GM18907 (cell line): ENCODE measurements around the gene ASIC2.
"Not testable (repeated sequence)": the region's sequence is repeated elsewhere in the genome, so short reads cannot be mapped to it uniquely, and the experiment has no call there.

Experiments used
- ATAC-seq: cut with Tn5 transposase; IDR thresholded peaks from one replicate; pipeline ENCODE4 v1.9.1; 2021; ENCODE audit warnings: mild to moderate bottlenecking, moderate library complexity; ENCODE audit not compliant: unreplicated experiment

The ASIC2 gene

DNA sequence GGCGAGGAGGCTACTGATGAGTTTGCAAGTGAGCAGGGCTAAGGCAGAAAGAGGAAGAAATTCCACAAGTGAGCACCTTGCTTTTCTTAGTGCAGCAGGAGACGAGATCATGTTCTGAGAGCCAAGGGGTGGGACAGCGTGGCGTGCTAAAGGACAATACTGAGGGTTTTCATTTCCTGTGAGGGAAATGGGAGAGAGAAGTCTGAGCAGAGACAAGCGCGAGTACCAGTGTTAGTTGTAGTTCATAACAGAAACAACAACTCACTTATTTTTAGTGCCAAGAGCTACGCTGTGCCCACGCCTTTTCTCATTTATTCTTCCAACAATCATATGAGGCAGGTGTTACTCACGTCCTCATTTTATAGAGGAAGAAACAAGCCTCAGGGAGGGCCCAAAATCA, 299.1 kb downstream of the ASIC2 start:
- ATAC-seq: no peak

- ATAC-seq: no peak
Observed at GRCh38 chr17:32992321-32993033, 300.6 kb downstream of the ASIC2 start.

DNA sequence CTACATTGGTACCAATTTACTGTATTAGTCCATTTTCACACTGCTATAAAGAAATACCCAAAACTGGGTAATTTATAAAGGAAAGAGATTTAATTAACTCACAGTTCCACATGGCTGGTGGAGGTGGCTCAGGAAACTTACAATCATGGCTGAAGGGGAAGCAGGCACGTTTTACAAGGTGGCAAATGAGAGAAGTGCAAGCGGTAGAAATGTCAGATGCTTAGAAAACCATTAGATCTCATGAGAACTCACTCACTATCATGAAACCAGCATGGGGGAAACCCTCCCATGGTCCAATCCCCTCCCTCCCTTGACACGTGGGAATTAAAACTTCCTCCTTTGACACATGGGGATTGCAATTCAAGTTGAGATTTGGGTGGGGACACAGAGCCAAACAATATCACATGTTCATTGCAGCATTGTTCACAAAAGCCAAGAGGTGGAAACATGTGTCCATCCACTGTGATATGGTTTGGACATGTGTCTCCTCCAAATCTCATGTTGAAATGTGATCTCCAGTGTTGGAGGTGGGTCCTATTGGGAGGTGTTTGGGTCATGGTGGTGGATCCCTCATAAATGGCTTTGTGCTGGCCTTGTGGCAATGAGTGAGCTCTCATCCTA, 304.5 kb downstream of the ASIC2 start:
- ATAC-seq: no peak

- ATAC-seq: not testable (repeated sequence)
Observed at GRCh38 chr17:32987868-32988267, 305.2 kb downstream of the ASIC2 start.

GRCh38 chr17:32987453-32987805, 305.7 kb downstream of the ASIC2 start:
- ATAC-seq: not testable (repeated sequence)

DNA sequence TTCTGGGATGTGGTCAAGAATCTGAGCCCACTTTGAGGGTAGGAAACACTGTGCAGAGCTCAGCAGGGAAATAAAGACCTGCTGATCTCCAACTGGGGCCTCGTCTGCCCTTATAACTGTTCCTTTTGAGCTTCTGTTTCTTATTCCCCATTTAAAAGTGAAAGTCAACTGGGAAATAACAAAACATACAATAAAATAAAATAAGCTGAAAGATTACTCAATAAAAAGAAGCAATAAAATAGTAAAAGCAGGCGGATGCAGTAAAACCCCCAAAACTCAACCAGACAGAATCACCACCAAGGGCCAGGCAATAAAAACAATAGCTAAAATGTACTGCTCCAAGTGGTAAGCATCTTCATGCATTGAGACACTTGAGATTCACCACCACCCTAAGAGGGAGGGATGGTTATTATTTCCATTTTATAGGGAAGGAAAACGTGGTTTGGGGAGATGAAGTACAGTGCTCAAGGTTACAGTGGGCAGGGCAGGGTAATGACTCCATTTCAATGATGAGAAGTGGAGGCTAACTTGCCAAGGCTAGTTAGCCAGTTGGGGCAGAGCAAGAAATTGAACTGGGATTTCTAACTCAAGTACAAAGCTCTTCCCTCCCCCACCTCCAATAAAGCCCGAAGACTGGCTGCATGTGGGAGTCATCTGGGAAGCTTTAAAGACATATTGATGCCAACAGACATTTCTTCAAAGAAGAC, 307.9 kb downstream of the ASIC2 start:
- ATAC-seq: no peak

DNA sequence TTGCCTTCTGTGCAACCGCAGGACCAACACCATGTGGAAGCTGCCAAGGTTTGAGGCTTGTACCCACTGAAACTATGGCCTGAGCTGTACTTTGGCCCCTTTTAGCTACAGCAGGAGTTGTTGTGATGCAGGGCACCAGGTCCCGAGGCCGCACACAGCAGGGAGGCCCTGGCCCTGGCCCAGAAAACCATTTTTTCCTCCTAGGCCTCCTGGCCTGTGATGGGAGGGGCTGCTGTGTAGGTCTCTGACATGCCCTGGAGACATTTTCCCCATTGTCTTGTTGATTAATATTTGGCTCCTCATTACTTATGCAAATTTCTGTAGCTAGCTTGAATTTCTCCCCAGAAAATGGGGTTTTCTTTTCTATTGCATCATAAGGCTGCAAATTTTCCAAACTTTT, 311.5 kb downstream of the ASIC2 start:
- ATAC-seq: not testable (repeated sequence)

GRCh38 chr17:32980230-32980629, 312.9 kb downstream of the ASIC2 start:
- no peak for ATAC-seq

DNA sequence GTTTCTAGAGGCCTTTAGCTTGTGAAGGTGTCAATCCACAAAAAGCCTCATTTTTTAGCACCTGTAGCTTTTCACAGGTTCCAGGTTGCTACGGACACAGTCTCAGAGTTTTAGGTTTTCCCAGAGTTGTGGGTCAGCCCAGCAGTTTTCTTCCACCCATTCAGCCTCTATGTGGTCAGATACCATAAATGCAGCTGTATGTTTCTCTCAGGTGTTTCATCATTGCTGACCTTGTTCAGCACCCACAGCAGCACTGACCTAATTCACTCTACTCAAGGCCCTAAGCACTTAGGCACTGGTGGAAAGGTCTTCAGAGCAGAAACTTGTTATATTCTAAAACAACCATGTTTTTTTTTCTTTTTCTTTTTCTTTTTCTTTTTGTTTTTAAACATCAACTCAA, 316.5 kb downstream of the ASIC2 start:
- no peak for ATAC-seq

DNA sequence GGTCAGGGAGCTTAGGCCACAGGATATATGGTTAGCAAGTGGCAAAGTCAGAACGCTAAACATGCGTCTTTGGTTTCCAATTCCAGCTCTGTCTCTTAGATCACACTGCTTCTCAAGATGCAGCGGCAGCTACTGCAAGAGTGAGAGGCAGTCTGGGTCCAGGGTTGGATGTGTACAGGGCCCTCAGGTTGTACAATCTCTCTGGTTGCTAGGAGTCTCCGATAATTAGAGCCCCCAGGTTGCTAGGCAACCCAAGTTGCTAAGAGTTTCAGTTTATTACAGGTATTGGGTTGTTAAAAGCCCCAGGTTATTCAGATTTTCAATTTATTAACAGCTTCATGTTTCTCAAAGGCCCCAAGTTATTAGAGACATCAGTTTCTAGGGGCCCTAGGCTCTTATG, 317.0 kb downstream of the ASIC2 start:
- no peak for ATAC-seq

DNA sequence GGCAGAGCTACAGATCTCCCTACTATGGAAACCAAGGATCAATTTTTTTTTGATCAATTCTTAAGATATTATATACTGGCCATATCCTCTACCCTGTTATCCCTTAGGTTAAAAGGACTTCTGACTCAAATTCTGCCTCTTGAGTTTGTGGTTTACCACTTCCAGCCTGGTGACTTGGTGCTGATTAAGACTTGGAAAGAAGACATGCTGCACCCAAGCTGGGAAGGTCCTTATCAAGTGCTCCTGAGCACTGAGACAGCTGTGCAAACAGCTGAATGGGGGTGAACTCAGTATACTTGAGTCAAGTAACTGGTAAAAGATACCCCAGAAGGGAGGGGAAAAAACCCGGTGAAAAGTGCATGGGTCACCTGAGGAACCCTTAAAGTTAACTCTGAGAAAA, 321.9 kb downstream of the ASIC2 start:
- peak; percentile 53 for ATAC-seq

DNA sequence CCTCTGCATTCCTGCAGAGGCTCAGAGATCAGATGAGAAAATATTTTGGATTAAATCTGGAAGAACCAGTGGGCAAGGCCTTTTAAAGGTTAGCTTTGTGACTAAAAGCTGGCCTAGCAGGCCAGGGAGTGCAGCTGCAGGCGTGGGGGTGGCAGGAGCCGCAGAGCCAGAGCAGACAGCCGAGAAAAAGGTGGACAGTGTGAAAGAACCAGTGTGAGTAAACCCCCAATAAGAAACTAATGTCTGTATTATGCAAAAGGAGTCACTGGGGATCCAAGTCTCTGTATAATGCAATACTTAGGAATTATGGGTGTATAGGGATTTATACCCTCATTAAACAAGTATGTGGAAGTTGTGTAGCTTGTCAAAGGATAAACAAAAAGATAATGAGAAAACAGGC, 322.8 kb downstream of the ASIC2 start:
- ATAC-seq: peak; percentile 54

GRCh38 chr17:32969231-32969630, 323.9 kb downstream of the ASIC2 start:
- not testable (repeated sequence) for ATAC-seq

DNA sequence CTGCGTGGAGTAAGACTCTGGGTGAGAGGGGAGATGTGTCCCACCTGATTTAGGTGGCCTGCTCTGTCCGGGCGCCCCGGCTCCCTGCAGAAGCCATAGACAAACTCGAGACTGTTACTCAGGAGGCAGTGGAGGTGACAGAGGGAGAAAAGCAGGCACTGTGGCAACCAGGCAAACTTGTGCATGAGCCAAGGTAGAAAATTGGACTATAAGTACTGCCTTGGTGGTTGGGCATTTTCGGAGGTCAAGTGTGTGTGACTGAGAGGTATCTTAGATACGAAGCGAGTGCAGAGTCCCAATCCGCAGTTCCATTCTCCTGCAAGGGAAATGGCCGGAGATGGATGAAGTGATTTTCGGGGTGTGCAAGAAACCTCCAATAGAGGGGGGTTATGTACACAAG, 328.6 kb downstream of the ASIC2 start:
- ATAC-seq: no peak
